Activated CD8-positive, alpha-beta memory T cell treated with anti-CD3 and anti-CD28 coated beads for 36 hours (primary cell): ENCODE data around the gene GABRB1. TPM values are rescaled to one million over a fixed set of nuclear protein-coding genes. Genes with fewer than 3 reads are reported as not detected.

Experiments
- CTCF ChIA-PET: fragments of 350-600 bp; sonication (Branson Sonifier 250); formaldehyde crosslinking; loops from one replicate; lab custom pipeline; 2021; ENCODE audit warnings: antibody characterized with exemption; lab: Charles Lee
- POLR2A ChIA-PET: fragments of 350-600 bp; sonication (Branson Sonifier 250); formaldehyde crosslinking; loops from one replicate; lab custom pipeline; 2021; ENCODE audit warnings: antibody characterized with exemption; lab: Charles Lee
- total RNA-seq, 2 experiments: library from RNA; stranded (reverse); gene quantifications; one replicate each; pipeline ENCODE4 v1.2.3, GENCODE V29; 2021

The GABRB1 gene
- total RNA-seq, 2 experiments from 2014 or later = not detected

DNA sequence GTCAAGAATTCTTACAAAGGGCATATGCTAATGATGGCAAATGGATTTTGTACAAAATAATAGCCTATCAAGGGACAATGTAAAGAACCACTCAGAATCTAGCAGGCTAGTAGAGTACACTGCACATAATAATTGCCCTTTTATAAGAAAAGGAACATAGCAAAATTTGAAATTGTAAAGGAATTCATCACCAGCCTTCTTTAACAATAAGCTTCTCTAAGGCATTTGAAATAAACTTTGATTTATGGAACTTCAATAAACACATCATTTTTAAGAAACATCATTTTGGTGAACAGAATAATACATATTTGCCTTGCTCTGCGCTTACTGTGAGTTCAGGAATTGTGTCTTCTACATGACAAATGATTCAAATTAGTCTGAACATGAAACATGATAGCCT is 444.0 kb downstream of the GABRB1 start:
- POLR2A ChIA-PET = no interaction called here
- CTCF ChIA-PET = no interaction called here

Other genes with a start within 250 kb of the GABRB1 start
- gene COX7B2, start 122.3 kb upstream of the GABRB1 start, total RNA-seq = not detected
- not detected for gene GABRA4, start 38.0 kb upstream of the GABRB1 start, total RNA-seq